ENCODE results near the gene KDM4C.

KDM4C gene

DNA sequence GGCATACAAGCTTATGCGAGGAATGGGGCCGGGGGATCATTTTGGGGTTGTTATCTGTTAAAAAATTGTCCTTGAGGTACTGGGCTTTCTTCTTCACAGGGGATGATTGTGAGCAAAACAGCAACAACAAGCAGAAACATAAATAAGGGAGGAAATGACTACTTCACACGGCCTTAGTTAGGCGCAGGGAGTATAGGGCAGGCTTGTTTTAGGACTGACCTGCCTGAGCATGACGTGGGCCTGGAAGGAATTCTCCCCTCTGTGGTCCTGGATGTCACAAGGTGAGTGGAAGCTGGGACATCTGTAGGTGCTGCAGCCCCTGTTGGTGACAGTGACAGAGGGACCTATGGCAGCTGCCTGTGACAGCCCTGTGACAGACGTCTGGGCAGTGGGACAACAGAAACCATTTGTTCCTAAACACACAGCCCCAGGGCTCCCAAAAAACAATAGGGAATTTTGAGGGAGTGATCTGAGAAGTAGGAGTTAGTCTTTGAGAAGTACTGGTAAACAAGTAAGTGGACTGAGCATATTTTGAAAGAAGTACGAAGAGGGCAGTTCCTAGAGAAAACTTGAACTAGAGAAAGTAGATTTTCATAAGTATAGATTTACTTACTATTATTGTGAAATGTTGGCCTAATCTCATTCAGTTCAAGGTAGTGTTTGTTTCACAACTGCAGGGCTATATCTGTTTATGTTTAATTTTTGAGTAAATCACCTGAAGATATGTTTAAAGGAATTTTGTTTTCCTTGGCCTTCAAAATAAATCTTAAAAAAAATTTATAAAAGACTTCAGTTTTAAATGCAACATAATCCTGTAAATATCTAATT, 113.1 kb downstream of the KDM4C start:
- DNase-seq: no peak

DNA sequence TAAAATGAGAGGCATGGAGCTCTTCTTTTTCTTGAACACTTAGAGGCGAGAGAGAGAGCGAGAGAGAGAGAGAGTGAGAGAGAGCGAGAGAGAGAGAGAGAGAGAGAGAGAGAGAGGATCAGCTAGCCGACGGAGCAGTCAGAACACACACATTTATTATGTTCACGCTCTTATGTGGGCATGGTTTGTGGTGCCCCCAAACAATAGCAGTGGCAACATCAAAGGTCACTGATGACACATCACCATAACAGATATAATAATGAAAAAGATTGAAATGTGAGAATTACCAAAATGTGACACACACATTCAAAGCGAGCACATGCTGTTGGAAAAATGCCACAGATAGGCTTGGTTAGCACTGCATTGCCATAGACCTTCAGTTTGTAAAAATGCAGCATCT, 116.1 kb downstream of the KDM4C start:
- DNase-seq: no peak

DNA sequence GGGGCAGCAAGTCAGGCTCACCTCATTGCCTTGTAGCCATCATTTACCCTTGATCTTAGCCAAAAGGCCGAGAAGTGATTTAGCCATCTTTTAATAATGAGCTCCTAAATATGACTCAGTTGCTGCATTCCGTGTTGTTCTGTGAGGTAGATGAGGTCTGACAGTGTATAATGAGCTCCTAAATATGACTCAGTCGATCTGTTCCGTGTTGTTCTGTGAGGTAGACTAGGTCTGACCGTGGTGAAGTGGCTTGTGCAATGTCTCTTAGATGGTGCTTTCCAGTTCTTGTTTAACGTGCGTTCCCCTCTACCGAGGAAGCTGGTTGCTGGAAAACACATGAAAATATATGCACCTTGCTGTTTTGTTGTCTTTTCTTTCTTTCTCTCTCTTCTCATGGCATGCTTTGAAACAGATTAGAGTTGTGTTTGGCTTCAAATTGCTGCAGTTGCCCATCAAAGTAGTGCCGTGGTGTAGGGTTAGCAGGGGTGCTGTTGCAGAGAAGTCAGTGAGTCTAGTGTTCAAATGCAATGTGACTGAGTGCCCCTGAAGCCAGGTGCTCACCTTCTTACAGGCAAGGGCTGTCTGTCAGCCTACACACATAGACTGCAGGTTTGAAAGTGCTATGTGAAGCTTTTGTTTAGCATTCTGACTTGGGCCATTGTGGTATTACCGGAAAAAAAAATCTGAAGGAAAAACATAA, 118.6 kb downstream of the KDM4C start:
- no peak for DNase-seq

DNA sequence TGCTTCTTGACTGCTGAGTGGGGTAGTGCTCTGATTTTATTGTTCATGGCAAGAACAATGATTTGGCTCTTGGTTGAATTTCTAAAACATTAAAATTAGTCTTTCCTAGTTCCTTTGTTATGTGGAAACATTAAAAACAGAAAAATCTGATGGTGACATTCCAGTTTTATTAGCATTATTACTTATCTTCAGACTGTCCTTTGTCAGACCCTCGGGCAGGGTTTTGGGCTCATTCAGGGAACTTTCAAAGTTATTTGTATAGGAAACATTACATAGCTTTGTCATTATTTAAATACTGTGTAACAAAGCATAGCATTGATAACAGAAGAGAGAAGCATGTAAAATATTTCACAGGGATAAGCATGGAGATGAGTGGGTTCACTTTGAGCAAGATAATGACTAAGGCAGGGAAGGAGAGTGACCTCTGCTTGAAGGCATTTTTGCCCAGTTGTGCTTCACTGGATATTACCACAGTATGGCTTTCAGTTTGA, 119.9 kb downstream of the KDM4C start:
- DNase-seq: no peak

DNA sequence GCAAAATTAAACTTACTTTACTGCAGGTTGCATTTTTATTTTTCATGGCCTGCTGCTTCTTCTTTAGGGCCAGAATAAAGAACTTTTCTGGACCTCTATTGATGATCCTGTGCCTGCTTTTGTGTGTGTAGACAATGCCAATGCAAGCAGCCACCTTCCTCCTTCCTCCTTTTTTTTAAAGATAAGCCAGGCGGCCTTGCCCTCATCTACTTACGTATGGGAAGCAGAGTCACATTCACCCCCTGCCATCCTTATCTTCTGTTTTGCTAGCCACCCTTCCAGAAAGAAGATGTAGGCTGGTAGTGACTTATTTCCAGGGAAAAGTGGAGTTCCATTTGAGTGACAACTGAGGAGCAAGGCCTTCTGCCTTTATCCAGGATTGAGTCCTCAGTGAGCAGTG, 122.9 kb downstream of the KDM4C start:
- no peak for DNase-seq

DNA sequence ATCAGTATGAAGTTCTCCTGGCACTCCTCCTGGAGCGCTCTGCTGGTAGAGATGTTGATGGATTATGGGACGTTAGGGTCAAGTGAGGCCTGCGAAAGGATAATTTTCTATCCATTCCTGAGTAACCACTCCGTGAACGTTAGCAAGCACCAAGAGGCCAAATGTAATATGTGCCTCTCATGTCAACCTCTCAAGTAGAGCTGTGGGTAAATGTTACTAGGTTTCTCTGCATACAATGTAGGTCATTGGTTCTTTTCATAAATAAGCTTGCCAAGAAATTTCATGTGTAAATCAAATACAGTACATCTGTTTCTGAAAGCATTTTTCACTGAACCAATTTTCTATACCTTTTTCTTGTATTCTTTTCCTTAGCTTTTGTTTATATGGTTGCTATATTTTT, 126.3 kb downstream of the KDM4C start:
- no peak for DNase-seq

DNA sequence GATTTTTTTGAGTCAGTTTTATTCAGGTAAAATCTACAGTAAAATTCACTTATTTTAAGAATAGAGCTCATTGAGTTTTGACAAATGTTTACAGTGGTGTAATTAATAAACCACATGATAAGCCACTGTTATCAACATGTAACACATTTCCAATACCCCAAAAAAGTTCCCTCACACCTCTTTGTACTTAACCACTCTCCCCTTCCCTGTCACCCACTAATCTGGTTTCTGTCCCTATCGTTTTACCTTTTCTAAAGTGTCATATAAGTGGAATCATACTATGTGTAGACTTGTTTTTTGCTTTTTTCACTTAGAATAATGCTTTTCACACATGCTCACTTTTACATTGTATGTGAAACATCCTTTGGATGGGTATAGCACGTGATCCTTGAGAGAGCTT, 127.2 kb downstream of the KDM4C start:
- DNase-seq: no peak

DNA sequence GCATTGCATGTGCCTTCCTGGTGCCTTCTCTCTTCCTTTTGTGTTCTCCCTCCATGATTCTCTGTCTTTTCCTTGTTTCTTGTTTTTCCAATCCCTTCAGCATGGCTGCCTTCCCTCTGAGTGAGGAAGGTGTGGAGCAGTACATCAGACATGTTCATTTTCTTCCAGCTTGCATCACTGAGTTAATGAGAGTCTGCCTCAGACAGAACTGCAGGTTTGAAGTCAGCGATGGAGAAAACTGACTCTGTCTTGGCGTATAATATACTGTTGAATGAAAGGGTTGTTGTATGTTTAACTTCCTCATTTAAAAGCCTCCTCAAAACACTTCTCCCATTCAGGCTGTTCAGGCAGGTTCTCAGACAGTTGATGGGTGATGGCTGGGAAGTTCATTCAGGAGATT, 129.3 kb downstream of the KDM4C start:
- no peak for DNase-seq

DNA sequence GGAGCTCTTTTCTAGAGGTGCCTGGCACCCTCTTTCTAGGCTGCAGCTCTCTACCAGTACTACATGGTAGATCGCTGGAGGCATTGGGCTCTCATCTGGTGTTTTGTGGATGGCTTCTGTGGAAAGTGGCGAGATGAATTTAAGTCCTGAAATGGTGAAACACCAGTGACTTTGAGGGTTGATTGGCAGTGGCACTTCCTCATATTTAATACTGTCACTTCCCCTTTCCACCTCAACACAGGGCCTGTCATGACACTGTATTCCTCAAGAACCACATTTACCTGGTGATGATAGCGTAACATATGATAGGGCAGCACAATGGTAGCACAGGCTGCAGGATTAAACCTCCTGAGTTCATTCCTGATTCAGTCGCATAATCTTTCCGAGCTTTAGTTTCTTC, 132.1 kb downstream of the KDM4C start:
- no peak for DNase-seq

DNA sequence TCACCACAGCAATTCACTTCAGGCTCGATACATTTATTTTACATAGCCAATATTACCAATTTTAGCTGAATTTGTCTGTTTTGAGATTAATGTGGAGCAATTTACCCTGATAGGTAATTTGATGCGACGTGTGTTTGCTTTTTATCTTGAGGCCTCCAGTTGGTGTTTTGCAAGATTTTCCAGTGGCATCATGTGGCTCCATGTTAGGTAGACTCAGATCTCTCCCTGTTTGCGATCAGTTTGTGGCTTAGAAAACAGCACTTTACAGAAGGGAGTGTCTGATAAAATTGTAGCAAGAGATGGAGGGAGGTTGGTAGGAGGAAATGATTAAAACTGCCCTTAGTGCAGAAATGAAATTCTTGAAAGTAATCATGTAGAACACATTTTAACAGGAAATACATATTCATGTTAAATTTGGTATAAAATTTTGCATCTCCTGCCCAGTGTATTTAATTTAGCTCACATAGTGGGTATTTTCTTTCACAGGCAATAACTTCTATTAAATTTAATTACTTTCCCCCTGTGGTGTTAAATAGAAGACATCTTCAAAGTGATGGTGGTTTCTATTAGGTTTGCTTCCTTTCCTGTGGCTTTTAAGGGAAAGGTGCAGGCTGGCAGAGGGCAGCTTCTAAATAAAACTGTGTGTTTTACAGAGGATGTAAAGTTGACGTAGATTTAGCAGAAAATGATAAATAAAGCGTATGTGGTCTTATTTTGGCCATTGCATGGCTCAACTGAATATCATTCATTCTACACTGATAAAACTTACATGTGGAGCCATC, 135.8 kb downstream of the KDM4C start:
- no peak for DNase-seq

DNA sequence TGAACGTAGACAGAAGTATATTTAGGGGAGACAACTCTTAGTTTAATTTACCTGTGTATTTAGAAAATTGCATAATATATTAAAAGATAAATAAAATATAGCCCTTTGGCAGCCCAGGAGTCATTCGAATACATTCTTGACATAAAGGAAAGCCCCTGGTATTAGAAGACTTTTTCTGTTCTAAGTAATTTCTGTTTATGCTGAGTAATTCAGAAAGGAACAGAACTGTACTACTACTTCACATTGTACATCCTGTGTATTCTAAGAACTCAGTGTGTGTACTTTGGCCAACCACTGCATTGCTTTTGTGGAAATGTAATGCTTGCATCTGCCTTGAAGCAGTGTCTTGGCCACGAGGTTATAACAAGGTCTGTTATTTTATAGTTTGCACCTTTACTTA, 136.4 kb downstream of the KDM4C start:
- DNase-seq: no peak

DNA sequence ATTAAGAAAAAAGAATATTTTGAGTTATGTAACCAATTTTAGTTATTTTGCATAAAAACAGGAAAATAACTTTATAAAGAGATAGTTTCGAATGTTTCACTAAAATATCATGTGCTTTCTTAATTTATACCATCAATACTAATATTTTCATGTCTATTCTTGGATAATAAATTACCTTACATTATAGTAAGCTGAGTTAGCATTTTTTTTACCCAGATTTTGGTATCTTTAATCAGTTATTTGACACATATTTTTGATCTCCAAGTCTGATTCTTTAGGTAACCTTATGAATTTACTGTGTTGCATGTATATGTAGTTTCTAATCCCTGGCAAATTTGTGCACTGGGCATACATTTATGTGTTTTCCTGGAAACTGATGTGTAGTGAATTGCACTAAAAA, 138.0 kb downstream of the KDM4C start:
- no peak for DNase-seq

DNA sequence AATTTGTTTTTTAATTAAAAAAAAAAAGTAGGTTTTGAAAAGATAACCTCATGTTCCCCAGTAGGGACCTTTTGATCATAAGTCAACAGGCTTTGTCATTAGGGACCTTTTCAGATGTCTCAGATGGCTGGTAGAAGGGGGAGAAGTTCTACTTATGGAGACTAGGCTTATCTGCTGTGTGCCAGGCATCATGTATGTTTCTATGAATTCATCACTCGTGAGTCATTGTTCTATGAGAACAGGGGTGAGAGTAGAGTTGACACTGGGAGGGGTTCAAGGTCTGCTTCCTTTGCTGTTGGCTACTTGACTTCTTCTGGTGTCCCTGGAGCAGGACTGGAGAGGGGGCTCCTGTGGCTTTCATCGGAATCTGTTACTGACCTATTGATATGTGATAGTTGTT, 138.8 kb downstream of the KDM4C start:
- DNase-seq: no peak

DNA sequence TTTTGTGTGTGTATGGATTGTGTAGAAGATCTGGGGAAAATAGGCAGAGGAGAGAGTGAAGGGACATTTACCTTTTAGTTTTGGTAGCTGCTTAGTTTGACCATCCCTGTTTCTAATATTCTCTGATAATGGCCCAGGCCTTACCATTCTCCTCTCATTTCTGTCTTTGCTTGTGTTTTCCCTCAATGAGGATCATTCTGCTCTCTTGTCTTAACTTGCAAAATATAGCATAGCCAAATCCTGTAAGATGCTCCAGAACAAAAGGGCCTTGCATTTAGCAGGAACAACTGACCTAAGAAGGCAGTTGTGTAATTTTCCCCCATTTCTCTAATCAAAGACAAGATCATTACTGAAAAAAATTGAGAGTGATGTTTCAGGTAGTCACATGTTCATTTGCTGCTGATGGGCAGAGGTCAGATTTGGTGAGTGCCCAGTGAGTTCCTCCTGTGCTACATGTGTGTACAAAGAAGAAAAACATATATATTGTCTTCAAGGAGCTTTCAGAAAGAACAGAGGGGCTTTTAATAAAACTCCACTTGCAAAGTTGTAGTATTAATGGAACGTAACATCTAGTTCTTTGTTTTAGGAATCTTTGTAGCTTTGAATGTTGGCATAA, 139.5 kb downstream of the KDM4C start:
- DNase-seq: no peak

DNA sequence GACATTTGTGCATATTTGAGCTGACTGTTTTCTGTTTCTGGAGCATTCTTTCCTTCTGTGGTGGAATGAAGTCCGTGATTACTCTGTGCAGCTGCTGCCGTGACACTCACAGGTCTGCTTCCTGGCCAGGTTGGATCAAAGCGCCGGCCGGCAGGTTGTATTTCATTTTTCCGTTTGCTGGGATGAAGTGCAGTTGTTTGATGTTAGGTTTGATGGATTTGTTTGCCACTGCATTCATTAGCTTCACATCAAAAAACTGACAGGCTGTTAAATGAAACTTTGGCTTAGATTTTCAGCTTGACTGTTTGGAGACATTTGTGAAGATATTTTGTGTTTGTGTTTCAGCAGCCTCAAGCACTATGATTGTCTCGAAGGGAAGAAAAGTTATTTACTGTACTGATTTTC, 140.1 kb downstream of the KDM4C start:
- DNase-seq: no peak

DNA sequence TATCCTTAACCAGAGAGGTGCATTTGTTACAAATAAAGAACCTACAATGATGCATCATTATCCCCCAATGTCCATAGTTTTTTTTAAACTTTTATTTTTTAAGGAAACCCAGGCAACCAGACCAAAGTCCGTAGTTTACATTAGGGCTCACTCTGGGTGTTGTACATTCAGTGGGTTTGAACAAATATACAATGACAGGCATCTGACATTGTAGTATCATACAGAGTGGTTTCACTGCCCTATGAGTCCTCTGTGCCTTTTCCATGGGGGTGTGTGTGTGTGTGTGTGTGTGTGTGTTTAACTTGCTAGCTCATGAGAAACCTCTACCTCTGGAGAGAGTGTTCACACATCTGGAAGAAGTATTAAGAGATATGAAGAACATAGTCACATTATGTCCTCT, 141.5 kb downstream of the KDM4C start:
- no peak for DNase-seq

DNA sequence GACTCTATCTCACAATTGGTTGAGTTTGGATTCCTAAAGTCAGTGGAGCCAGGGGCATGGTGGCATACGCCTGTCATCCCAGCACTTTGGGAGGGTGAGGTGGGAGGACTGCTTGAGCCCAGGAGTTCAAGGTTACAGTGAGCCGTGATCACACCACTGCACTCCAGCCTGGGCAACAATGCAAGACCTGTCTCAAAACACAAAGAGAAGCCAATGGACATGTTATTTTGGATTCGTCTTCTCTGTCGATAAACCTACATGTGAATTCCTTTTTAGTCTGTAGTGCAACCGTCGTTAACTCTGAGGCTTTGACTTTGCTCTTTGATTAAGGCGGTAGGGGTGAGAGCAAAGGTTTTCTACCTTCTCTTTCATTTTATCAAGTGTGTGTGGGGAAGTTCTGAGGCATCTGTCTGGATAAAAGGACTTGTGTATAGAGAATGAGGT, 142.7 kb downstream of the KDM4C start:
- DNase-seq: no peak

DNA sequence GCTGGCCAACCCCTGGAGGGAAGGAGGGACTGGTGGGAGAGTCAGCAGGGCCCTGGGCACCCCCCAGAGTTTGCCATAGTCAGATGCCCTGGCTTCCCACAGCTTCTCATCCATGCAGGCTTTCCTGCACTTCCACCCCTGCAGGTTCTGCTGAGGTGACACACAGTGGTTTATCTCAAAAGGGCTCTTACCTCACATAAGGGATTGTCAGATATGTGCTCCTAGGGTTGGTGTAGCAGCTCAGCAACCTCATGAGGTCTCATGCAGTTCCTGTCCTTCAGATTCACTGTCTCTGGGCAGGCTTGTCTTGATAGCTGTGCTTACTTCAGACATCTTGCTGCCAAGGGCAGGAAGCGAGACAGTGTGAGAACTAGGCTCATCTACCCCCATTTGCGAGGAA, 143.4 kb downstream of the KDM4C start:
- no peak for DNase-seq

DNA sequence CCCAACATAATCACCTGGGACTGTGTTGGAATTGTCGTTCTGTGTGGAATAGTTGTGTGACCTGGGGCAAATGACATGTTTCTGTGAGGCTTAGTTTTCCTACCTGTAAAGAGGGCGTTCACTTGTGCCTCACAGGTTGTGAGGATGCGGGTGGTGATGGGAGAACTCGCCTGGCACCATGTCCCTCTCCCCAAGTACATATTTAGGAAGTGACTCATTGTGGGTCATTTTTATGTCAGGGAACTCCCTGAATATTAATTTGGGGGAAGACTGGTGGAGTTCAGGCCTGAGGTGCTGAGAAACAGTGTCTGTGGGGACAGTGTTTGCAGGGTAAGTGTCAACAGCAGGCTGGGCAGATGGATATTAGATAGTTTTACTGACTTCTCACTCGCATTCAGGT, 144.7 kb downstream of the KDM4C start:
- DNase-seq: no peak

DNA sequence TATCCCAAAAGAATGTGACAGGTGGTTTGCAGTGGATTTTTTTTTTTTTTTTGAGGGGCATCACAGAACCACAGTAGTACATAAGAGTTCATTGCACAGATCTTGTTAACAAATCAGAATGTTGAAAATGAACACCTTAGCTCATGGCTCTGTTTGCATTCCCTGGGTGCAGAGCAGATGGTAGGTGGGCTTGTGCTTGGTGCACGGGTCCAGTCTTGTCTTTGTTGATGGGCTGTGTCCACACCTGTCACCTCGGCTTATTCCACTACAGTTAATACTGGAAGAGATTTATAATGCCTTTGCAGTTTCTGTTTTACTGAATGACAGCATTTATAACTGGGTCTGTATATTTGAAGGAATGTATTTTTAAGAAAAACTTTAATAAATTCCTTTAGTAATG, 146.6 kb downstream of the KDM4C start:
- no peak for DNase-seq

DNA sequence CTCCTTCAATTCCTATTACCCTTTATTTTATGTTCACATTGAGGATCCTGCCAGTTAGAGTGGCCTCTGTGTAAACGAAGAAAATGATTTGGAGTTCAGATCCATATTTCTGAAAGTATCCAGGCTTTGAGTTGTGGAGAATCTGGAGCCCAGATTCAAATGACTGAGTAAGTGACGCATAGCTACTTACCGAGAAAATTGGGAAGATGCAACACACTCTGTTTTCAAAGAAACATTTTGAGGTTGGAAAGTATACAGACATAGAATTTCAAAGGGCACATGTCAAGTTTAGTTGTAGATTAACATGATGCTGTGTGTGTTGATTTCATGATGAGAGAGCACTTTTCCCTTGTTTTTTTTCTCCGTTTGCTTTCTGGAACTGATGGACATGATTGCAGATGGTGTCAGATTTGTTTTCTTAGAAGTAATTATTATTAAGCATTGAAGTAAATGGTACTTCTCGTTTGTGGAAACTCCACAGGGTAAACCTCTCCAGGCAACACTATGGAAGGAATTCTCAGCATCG, 148.1 kb downstream of the KDM4C start:
- no peak for DNase-seq

DNA sequence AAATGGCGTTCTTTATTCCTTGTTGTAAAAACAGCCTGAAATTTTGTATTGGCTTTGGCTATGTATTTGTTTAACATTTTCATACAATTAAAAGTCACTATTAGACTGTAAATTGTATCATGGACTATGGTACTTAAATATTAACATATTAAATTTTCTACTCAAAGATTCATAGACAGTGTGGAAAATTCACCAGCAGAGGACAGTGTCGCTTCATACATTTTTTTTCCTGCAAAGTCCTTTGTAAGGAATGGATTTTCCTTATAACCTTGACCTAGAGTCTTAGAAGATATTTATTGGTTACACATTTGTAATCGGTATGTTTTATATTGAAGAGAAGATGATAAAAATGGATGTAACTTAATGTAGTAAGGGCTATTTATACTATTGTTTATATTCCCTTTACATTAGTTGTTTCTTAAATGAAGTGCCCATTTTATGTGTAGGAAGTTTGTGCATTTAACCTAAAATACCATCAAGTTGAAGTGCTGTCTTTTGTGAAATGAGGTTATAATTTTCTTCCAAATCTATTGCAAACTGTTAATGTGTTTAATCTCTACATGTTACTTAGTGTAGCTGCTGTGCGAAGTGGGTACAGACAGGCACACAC, 150.1 kb downstream of the KDM4C start:
- no peak for DNase-seq
